HL-60 (cell line): ENCODE results near the gene CALHM2.
A peak's percentile ranks its signal among the peaks of the same experiment; 100 is the strongest.

Source experiments
- DNase-seq, 2 experiments: peaks; one replicate each; pipeline ENCODE4 v3.0.0-alpha.2; 2010 to 2020; ENCODE audit warnings: low read depth in 1 of 2, low spot score in 1 of 2
- H3K27ac ChIP-seq: fragments of 250-450 bp; sonication (Bioruptor Pico); replicated peaks from 2 replicates; pipeline ENCODE4 v1.5.1; 2020; ENCODE audit warnings: mild to moderate bottlenecking, moderate library complexity
- H3K27me3 ChIP-seq: fragments of 250-450 bp; sonication (Bioruptor Pico); 2 replicates; pipeline ENCODE4 v1.5.1; 2021; ENCODE audit warnings: mild to moderate bottlenecking, moderate library complexity; ENCODE audit not compliant: insufficient read depth, poor library complexity, severe bottlenecking
- H3K4me3 ChIP-seq: replicated peaks from 2 replicates; pipeline ENCODE4 v1.5.1; 2011; ENCODE audit warnings: mild to moderate bottlenecking, control low read depth, low read length; ENCODE audit not compliant: insufficient read depth
- GABPA ChIP-seq: IDR thresholded peaks from 2 replicates; pipeline ENCODE4 v1.6.1; 2012; ENCODE audit warnings: low read depth
- POLR2AphosphoS5 ChIP-seq: IDR thresholded peaks from 2 replicates; pipeline ENCODE4 v1.6.1; 2012; ENCODE audit warnings: low read depth
- SPI1 ChIP-seq: IDR thresholded peaks from 2 replicates; pipeline ENCODE4 v1.6.1; 2012; ENCODE audit warnings: low read depth, mild to moderate bottlenecking, borderline replicate concordance
- TF ChIP-seq, protein P1 (sequence below): IDR thresholded peaks from 2 replicates; pipeline ENCODE4 v1.6.1; 2012; ENCODE audit warnings: low read depth; ENCODE audit not compliant: insufficient replicate concordance
- TF ChIP-seq, protein P2 (sequence below): IDR thresholded peaks from one replicate; pipeline ENCODE4 v1.5.1; 2011; ENCODE audit warnings: low read length, control low read depth, inconsistent platforms; ENCODE audit not compliant: insufficient read depth

CALHM2 gene

DNA sequence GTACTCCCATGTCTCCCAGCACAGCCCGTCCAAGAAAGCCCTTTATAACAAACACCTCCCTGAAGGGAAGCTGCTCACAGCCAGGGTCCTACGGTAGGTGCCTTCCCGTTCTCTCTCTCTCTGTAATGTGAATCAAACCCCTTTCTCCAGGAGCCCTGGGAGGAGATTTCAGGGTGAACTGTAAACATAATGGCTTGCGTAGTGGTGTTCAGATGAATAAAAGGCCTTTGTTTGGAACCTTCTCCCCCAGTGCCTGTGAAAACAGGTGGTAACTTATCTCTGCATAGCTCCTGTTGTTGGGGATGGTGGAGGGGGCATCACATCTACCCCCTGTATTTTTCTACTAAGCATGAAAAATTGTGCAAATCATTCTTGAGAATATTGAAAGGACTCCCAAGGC lies 12.4 kb downstream of the CALHM2 start:
- Histone ChIP-seq H3K27ac (no peak overlapping the region), H3K27me3 (no peaks in the 10 kb centered on the region), H3K4me3 (no peak overlapping the region)
- no peak for DNase-seq
- TF ChIP-seq, protein P1, sequence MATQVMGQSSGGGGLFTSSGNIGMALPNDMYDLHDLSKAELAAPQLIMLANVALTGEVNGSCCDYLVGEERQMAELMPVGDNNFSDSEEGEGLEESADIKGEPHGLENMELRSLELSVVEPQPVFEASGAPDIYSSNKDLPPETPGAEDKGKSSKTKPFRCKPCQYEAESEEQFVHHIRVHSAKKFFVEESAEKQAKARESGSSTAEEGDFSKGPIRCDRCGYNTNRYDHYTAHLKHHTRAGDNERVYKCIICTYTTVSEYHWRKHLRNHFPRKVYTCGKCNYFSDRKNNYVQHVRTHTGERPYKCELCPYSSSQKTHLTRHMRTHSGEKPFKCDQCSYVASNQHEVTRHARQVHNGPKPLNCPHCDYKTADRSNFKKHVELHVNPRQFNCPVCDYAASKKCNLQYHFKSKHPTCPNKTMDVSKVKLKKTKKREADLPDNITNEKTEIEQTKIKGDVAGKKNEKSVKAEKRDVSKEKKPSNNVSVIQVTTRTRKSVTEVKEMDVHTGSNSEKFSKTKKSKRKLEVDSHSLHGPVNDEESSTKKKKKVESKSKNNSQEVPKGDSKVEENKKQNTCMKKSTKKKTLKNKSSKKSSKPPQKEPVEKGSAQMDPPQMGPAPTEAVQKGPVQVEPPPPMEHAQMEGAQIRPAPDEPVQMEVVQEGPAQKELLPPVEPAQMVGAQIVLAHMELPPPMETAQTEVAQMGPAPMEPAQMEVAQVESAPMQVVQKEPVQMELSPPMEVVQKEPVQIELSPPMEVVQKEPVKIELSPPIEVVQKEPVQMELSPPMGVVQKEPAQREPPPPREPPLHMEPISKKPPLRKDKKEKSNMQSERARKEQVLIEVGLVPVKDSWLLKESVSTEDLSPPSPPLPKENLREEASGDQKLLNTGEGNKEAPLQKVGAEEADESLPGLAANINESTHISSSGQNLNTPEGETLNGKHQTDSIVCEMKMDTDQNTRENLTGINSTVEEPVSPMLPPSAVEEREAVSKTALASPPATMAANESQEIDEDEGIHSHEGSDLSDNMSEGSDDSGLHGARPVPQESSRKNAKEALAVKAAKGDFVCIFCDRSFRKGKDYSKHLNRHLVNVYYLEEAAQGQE: no peak
- TF ChIP-seq GABPA: no peak

DNA sequence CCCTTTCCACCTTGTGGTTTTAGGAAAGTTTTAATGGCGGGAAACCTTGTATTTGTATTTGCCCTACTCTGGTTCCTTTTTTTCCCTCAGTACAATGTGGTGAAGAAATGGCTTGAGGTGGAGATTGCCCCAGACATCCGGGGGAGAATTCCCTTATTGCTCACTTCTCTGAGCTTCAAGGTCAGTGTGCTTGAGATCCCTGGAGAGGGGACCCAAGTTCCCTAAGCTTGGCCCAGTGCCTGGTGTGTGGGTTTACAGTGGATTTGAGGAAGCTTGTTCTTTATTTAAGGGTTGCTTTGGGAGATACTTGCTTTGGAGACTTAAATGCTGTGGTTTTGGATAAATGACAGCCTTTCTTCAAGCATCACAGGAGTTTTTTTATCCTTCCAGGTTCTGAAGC lies 18.3 kb downstream of the CALHM2 start:
- TF ChIP-seq GABPA (no peak), POLR2AphosphoS5 (0 out of 2 replicates have a peak, but pooled peaks have one; percentile 20), SPI1 (0 out of 2 replicates have a peak, but pooled peaks have one; percentile 8)
- TF ChIP-seq, protein P1: no peak
- TF ChIP-seq, protein P2, sequence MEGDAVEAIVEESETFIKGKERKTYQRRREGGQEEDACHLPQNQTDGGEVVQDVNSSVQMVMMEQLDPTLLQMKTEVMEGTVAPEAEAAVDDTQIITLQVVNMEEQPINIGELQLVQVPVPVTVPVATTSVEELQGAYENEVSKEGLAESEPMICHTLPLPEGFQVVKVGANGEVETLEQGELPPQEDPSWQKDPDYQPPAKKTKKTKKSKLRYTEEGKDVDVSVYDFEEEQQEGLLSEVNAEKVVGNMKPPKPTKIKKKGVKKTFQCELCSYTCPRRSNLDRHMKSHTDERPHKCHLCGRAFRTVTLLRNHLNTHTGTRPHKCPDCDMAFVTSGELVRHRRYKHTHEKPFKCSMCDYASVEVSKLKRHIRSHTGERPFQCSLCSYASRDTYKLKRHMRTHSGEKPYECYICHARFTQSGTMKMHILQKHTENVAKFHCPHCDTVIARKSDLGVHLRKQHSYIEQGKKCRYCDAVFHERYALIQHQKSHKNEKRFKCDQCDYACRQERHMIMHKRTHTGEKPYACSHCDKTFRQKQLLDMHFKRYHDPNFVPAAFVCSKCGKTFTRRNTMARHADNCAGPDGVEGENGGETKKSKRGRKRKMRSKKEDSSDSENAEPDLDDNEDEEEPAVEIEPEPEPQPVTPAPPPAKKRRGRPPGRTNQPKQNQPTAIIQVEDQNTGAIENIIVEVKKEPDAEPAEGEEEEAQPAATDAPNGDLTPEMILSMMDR: no peak
- Histone ChIP-seq H3K27ac (0 out of 2 replicates have a peak overlapping the region, but pooled peaks have one; percentile 12), H3K27me3 (no peaks in the 10 kb centered on the region), H3K4me3 (no peak overlapping the region)
- DNase-seq: peak in 1 of 2 experiments; percentile 80

DNA sequence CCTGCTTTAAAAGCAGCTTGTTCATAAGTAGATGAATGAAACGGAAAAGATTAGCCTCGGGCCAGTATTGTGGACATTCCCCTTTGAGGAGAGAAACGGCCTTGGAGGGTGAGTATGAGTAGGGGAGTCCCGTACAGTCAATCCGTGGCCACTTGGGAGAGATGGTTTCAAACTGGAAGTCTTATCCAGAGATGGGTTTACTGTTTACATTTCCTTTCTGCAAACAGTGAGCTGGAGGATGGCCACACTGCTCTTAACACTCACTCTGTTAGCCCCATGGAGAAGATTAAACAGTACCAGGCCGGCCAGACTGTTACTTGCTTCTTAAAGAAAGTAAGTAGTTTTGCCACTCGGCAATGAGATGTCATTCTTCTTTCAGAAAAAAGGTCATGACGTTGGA lies 20.3 kb downstream of the CALHM2 start:
- TF ChIP-seq POLR2AphosphoS5: no peak
- no peak for TF ChIP-seq SPI1
- TF ChIP-seq, protein P2: no peak
- TF ChIP-seq, protein P1: no peak
- TF ChIP-seq GABPA: no peak
- no peak overlapping the region for H3K4me3 ChIP-seq
- no peak for DNase-seq
- no peaks in the 10 kb centered on the region for H3K27me3 ChIP-seq
- H3K27ac ChIP-seq: no peak overlapping the region

DNA sequence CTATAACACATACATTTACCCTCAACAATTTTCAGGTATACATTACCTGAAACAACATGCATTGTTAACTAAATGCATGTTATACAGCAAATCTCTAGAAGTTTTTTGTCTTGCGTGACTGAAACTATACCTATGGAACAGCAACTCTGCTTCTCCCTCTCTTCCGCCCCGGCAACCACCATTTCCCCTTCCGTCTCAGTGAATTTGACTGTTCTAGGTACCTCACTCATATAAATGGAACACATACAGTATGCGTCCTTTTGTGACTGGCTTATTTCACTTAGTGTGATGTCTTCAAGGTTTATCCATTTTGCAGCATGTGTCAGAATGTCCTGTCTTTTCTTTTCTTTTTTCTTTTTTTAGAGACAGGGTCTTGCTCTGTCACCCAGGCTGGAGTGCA lies 22.5 kb downstream of the CALHM2 start:
- no peak overlapping the region for H3K27ac ChIP-seq
- no peak overlapping the region for H3K4me3 ChIP-seq
- no peak for DNase-seq
- no peaks in the 10 kb centered on the region for H3K27me3 ChIP-seq
- TF ChIP-seq, protein P2: no peak
- TF ChIP-seq POLR2AphosphoS5 (no peak), SPI1 (no peak), GABPA (no peak)
- TF ChIP-seq, protein P1: no peak
